Effector memory CD8-positive, alpha-beta T cell (primary cell): ENCODE results near the gene FGF14.

Experiments used
- ATAC-seq: fragments of 150-1000 bp; cut with Tn5 transposase; replicated peaks from 2 replicates; pipeline ENCODE4 v1.10.0; 2021; ENCODE audit warnings: mild to moderate bottlenecking, moderate library complexity
- DNase-seq, 3 experiments: peaks; one replicate each; pipeline ENCODE4 v3.0.0; 2021
- H3K27ac Mint-ChIP-seq, 2 donors: one replicate each; pipeline ENCODE4 v1.8.0; 2022; ENCODE audit warnings: mild to moderate bottlenecking in 2 of 2, mixed read lengths in 2 of 2, moderate library complexity in 2 of 2
- H3K27me3 Mint-ChIP-seq, 2 donors: one replicate each; pipeline ENCODE4 v1.8.0; 2022; ENCODE audit warnings: mixed read lengths in 2 of 2
- H3K36me3 Mint-ChIP-seq: one replicate; pipeline ENCODE4 v1.8.0; 2022; ENCODE audit warnings: mild to moderate bottlenecking, moderate library complexity, mixed read lengths; ENCODE audit not compliant: insufficient read depth
- H3K4me1 Mint-ChIP-seq, 2 donors: one replicate each; pipeline ENCODE4 v1.8.0; 2022; ENCODE audit warnings: low read depth in 2 of 2, mixed read lengths in 2 of 2
- H3K4me3 Mint-ChIP-seq, 2 donors: one replicate each; pipeline ENCODE4 v1.8.0; 2022; ENCODE audit warnings: mild to moderate bottlenecking in 2 of 2, mixed read lengths in 2 of 2, moderate library complexity in 2 of 2
- H3K9me3 Mint-ChIP-seq, 2 donors: one replicate each; pipeline ENCODE4 v1.8.0; 2022; ENCODE audit warnings: mixed read lengths in 2 of 2

Gene FGF14

DNA sequence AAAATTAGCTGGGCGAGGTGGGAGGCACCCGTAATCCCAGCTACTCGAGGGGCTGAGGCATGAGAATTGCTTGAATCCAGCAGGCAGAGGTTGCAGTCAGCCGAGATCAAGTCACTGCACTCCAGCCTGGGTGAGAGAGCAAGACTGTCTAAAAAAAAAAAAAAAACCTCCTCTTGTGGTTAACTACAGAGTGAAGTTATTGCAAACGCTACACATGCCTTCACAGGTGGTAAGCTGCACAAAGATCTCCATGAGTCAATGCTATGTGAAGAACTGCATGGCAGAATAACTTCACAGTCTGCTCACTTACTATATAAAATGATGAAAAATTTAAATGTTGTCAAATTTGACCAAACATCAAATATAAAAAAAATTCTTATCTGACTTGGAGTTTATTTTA lies 436.8 kb downstream of the FGF14 start:
- Mint-ChIP-seq H3K27me3 (peaks cover 0 to 11% of the 10 kb centered on the region in 2 donors), H3K27ac (no peak overlapping the region), H3K4me3 (no peak overlapping the region), H3K36me3 (no peaks in the 10 kb centered on the region), H3K9me3 (peaks cover 0 to 5% of the 10 kb centered on the region in 2 donors), H3K4me1 (no peaks in the 10 kb centered on the region)
- ATAC-seq = no peak
- DNase-seq = no peak

DNA sequence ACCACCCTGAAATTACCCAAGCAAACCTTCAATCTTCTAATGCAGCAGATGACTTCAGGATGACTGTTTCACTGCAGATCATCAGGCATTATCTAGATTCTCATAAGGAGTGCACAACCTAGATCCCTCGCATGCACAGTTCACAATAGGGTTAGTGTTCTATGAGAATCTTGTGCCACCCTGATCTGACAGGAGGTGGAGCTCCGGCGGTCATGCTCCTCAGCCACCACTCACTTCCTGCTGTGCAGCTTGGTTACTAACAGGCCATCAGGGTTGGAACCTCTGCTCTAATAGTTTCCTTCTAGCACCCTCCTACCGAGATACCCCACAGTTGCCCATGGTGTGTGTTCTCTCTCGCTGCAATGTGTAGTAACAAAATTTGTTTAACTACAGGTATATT lies 442.8 kb downstream of the FGF14 start:
- H3K27ac Mint-ChIP-seq = no peak overlapping the region
- peaks cover 0 to 6% of the 10 kb centered on the region in 2 donors for H3K27me3 Mint-ChIP-seq
- H3K9me3 Mint-ChIP-seq = peaks cover 0 to 4% of the 10 kb centered on the region in 2 donors
- peaks cover 0 to 8% of the 10 kb centered on the region in 2 donors for H3K4me1 Mint-ChIP-seq
- no peak overlapping the region for H3K4me3 Mint-ChIP-seq
- DNase-seq (no peak), ATAC-seq (no peak)
- H3K36me3 Mint-ChIP-seq = no peaks in the 10 kb centered on the region

DNA sequence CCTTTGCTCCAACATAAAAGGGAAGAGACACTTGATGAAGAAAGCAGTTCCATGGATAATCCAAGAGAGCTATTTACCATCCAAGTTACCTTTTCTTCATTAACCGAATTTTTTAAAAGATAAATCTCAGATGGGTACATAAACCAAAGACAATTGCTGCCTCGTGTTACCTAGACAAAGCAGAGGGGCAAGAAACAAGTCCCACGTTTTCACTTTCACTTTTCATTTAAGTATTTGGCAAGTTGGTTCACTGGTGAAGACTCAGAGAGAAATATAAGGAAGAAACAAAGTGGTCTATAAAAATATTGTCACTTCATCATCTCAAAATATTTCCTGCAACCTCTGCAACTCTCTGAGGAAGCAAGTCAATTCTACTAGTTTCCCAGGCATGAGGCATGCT lies 446.1 kb downstream of the FGF14 start:
- no peak overlapping the region for H3K27ac Mint-ChIP-seq
- no peaks in the 10 kb centered on the region for H3K9me3 Mint-ChIP-seq
- H3K27me3 Mint-ChIP-seq = no peaks in the 10 kb centered on the region
- H3K4me1 Mint-ChIP-seq = peaks cover 0 to 8% of the 10 kb centered on the region in 2 donors
- no peak for ATAC-seq
- DNase-seq = no peak
- no peaks in the 10 kb centered on the region for H3K36me3 Mint-ChIP-seq
- peak overlapping the region in 1 of 2 donors; percentile 8 for H3K4me3 Mint-ChIP-seq

- DNase-seq (no peak), ATAC-seq (no peak)
- Mint-ChIP-seq H3K4me3 (no peak overlapping the region), H3K9me3 (no peaks in the 10 kb centered on the region), H3K27me3 (no peaks in the 10 kb centered on the region), H3K4me1 (peaks cover 0 to 5% of the 10 kb centered on the region in 2 donors), H3K27ac (no peak overlapping the region), H3K36me3 (no peaks in the 10 kb centered on the region)
These were observed 450.7 kb downstream of the FGF14 start for GRCh38 chr13:101951114-101951513.

- H3K9me3 Mint-ChIP-seq = peaks cover 0 to under 1% of the 10 kb centered on the region in 2 donors
- peaks cover 0 to 5% of the 10 kb centered on the region in 2 donors for H3K27me3 Mint-ChIP-seq
- H3K36me3 Mint-ChIP-seq = no peaks in the 10 kb centered on the region
- H3K27ac Mint-ChIP-seq = no peak overlapping the region
- H3K4me1 Mint-ChIP-seq = no peaks in the 10 kb centered on the region
- DNase-seq (no peak), ATAC-seq (no peak)
- H3K4me3 Mint-ChIP-seq = no peak overlapping the region
These were observed 452.2 kb downstream of the FGF14 start for GRCh38 chr13:101949681-101950080.

DNA sequence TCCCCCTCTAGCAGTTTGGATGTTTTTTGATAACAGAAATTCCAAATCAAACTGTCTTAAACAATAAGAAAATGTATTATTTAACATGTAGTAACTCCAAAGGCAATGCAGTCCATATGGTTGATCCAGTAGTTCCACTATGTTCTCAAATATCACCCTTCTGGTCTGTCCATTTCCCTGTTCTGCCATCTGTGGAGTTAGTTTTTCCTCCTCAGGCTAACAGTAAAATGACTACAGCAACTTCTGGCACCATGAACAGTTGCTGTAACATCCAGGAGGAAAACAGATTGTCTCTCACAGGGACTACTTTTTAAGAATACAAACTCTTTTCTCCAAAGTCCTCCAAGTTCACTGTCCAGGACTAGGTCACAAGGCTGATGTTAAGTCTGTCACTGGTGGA lies 455.4 kb downstream of the FGF14 start:
- DNase-seq = no peak
- no peaks in the 10 kb centered on the region for H3K36me3 Mint-ChIP-seq
- H3K27me3 Mint-ChIP-seq = peaks cover 0 to 5% of the 10 kb centered on the region in 2 donors
- no peak for ATAC-seq
- no peak overlapping the region for H3K4me3 Mint-ChIP-seq
- H3K27ac Mint-ChIP-seq = no peak overlapping the region
- H3K9me3 Mint-ChIP-seq = peaks cover 0 to 2% of the 10 kb centered on the region in 2 donors
- no peaks in the 10 kb centered on the region for H3K4me1 Mint-ChIP-seq

- H3K36me3 Mint-ChIP-seq = no peaks in the 10 kb centered on the region
These were observed 456.4 kb downstream of the FGF14 start for GRCh38 chr13:101945435-101945834.

GRCh38 chr13:101944521-101944920 lies 457.3 kb downstream of the FGF14 start:
- no peaks in the 10 kb centered on the region for H3K36me3 Mint-ChIP-seq
- ATAC-seq = no peak
- no peaks in the 10 kb centered on the region for H3K4me1 Mint-ChIP-seq
- peaks cover 0 to 5% of the 10 kb centered on the region in 2 donors for H3K27me3 Mint-ChIP-seq
- H3K4me3 Mint-ChIP-seq = no peak overlapping the region
- no peak for DNase-seq
- no peak overlapping the region for H3K27ac Mint-ChIP-seq
- peaks cover 0 to 2% of the 10 kb centered on the region in 2 donors for H3K9me3 Mint-ChIP-seq

More at GRCh38 chr13:101945435-101945834, 456.4 kb downstream of the FGF14 start:
- H3K9me3 Mint-ChIP-seq = peaks cover 0 to 2% of the 10 kb centered on the region in 2 donors
- no peak overlapping the region for H3K4me3 Mint-ChIP-seq
- no peaks in the 10 kb centered on the region for H3K4me1 Mint-ChIP-seq
- peaks cover 0 to 5% of the 10 kb centered on the region in 2 donors for H3K27me3 Mint-ChIP-seq
- DNase-seq = no peak
- no peak overlapping the region for H3K27ac Mint-ChIP-seq
- ATAC-seq = no peak

DNA sequence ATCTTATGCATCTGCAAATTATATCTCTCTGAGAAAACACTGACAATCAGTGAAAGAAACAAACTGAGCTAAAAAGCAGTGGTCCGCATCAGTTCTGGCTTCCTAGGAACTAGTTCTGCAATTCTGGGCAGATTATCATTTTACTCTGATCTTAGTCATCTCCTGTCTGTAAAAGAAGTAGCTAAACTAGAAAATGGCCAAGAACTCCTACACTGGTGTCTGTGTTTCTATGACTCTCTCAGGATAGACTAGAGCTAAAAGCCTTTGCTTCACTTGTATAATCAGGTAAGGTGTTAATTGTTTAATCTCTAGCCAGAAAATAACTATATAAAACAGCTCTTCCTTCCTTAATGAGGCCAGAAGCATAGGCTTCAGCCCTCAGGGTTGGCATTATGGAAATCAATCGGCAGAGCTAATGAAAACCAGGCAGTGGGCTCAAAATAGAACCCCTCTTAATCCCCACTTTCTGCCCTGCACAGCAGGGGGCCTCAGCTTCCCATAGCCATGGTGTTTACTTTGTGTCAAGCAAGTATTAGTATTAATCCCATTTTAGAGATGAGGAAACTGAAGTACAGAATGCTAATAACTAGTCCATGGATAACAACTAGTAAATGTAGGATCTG lies 459.2 kb downstream of the FGF14 start:
- H3K4me1 Mint-ChIP-seq = no peaks in the 10 kb centered on the region
- no peak for ATAC-seq
- DNase-seq = no peak
- no peak overlapping the region for H3K27ac Mint-ChIP-seq
- peaks cover 0 to 5% of the 10 kb centered on the region in 2 donors for H3K27me3 Mint-ChIP-seq
- no peak overlapping the region for H3K4me3 Mint-ChIP-seq
- peaks cover 0 to 2% of the 10 kb centered on the region in 2 donors for H3K9me3 Mint-ChIP-seq
- no peaks in the 10 kb centered on the region for H3K36me3 Mint-ChIP-seq

- DNase-seq = no peak
- ATAC-seq = no peak
- H3K36me3 Mint-ChIP-seq = no peaks in the 10 kb centered on the region
- no peak overlapping the region for H3K27ac Mint-ChIP-seq
- no peak overlapping the region for H3K4me3 Mint-ChIP-seq
- H3K4me1 Mint-ChIP-seq = no peaks in the 10 kb centered on the region
- H3K27me3 Mint-ChIP-seq = peaks cover 0 to 5% of the 10 kb centered on the region in 2 donors
- peaks cover 0 to 2% of the 10 kb centered on the region in 2 donors for H3K9me3 Mint-ChIP-seq
These were observed 459.8 kb downstream of the FGF14 start for GRCh38 chr13:101942038-101942437.

- peaks cover 0 to 2% of the 10 kb centered on the region in 2 donors for H3K9me3 Mint-ChIP-seq
- no peaks in the 10 kb centered on the region for H3K36me3 Mint-ChIP-seq
- no peak overlapping the region for H3K27ac Mint-ChIP-seq
- H3K4me3 Mint-ChIP-seq = no peak overlapping the region
- no peak for DNase-seq
- H3K27me3 Mint-ChIP-seq = peaks cover 0 to 5% of the 10 kb centered on the region in 2 donors
- ATAC-seq = no peak
- H3K4me1 Mint-ChIP-seq = no peaks in the 10 kb centered on the region
These were observed 460.6 kb downstream of the FGF14 start for GRCh38 chr13:101941095-101941783.

DNA sequence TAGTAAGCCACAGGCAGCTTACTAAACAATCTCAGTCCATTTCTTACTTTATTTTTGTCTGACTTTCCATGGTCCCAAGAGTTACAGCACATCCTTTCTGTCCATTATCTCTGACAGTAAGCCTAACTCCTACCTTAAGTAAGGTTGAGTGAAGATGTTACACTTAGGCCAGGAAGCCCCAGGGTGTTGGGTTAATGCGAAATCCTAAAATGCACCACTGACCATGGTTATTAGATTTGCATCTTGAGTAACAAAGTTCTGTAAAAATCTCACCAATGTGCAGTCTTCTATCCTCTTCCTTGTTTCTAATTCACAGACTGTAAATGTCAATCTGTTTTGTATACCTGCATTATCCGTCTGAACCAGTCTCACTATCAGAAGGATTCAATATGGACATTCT lies 462.5 kb downstream of the FGF14 start:
- no peaks in the 10 kb centered on the region for H3K9me3 Mint-ChIP-seq
- ATAC-seq (no peak), DNase-seq (no peak)
- no peaks in the 10 kb centered on the region for H3K4me1 Mint-ChIP-seq
- peaks cover 8 to 9% of the 10 kb centered on the region in 2 donors for H3K27me3 Mint-ChIP-seq
- H3K36me3 Mint-ChIP-seq = no peaks in the 10 kb centered on the region
- no peak overlapping the region for H3K4me3 Mint-ChIP-seq
- H3K27ac Mint-ChIP-seq = no peak overlapping the region

- H3K4me1 Mint-ChIP-seq = no peaks in the 10 kb centered on the region
- H3K36me3 Mint-ChIP-seq = no peaks in the 10 kb centered on the region
- peaks cover 8 to 9% of the 10 kb centered on the region in 2 donors for H3K27me3 Mint-ChIP-seq
- no peaks in the 10 kb centered on the region for H3K9me3 Mint-ChIP-seq
- H3K27ac Mint-ChIP-seq = no peak overlapping the region
- no peak overlapping the region for H3K4me3 Mint-ChIP-seq
- DNase-seq = no peak
- ATAC-seq = no peak
These were observed 466.0 kb downstream of the FGF14 start for GRCh38 chr13:101935828-101936227.

DNA sequence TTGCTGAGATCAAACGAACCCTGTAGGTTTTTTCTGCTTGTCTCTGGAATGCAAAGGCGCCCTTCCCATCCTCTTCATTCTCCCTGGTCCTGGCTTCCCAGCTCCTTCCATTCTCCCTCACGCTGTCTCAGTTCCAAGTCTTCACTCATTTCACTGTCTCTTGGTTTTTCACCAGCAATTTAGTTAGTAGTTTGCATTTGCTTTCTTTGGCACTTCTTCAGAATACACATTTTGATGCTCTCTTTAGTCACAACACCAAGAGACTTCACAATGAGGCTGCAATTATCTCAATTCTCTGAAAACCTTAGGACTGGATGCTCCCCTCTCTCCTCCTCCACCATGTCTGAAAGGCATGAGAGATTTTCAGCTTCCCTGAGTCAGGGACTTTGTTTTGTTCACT lies 470.7 kb downstream of the FGF14 start:
- Mint-ChIP-seq H3K27ac (no peak overlapping the region), H3K36me3 (no peaks in the 10 kb centered on the region), H3K4me3 (no peak overlapping the region), H3K27me3 (peaks cover 19 to 29% of the 10 kb centered on the region in 2 donors), H3K4me1 (no peaks in the 10 kb centered on the region), H3K9me3 (no peaks in the 10 kb centered on the region)
- ATAC-seq (no peak), DNase-seq (no peak)
